Measurements from ENCODE around the gene BARX2.

GRCh38 chr11:129370715-129371114, 4.9 kb upstream of the BARX2 start:
- no peak for TF ChIP-seq POLR2A (IDR thresholded peaks at IDR 0.05)
- no peak for TF ChIP-seq CTCF (IDR thresholded peaks at IDR 0.05)
